GM18508 (cell line): ENCODE data around the gene MIGA2.
"Not testable (repeated sequence)": the region's sequence is repeated elsewhere in the genome, so short reads cannot be mapped to it uniquely, and the experiment has no call there.

Experiments
- ATAC-seq: cut with Tn5 transposase; IDR thresholded peaks from one replicate; pipeline ENCODE4 v1.9.1; 2021; ENCODE audit warnings: moderate number of reproducible peaks; ENCODE audit not compliant: insufficient read depth, unreplicated experiment

Gene MIGA2

GRCh38 chr9:129110740-129111527, 74.5 kb downstream of the MIGA2 start, which contains the start of the genes CRAT and PTPA:
TSS of gene CRAT (minus strand) at chr9:129110793. CDS start at chr9:129110509, 284 bp downstream.
TSS of gene PTPA (plus strand) at chr9:129111415. CDS start at chr9:129111601, 186 bp downstream.
- no peak for ATAC-seq

GRCh38 chr9:129111528-129112151, 75.2 kb downstream of the MIGA2 start:
- no peak for ATAC-seq

- not testable (repeated sequence) for ATAC-seq
Observed at GRCh38 chr9:129112526-129112925, 76.1 kb downstream of the MIGA2 start.

GRCh38 chr9:129113645-129114304, 77.3 kb downstream of the MIGA2 start:
- ATAC-seq: no peak

- no peak for ATAC-seq
Observed at GRCh38 chr9:129118799-129119198, 82.4 kb downstream of the MIGA2 start.

GRCh38 chr9:129121483-129121882, 85.1 kb downstream of the MIGA2 start:
- ATAC-seq: no peak
